B cell (primary cell): ENCODE data around the gene FBXO11. TPM values are rescaled to one million over a fixed set of nuclear protein-coding genes. Genes with fewer than 3 reads are reported as not detected.

Experiments used
- ATAC-seq: fragments of 200-7000 bp; cut with Tn5 transposase; one replicate; pipeline ENCODE4 v1.10.0; 2021; ENCODE audit warnings: low read depth, mild to moderate bottlenecking, moderate number of reproducible peaks, moderate library complexity
- CTCF ChIA-PET: fragments of 350-600 bp; sonication (Branson Sonifier 250); formaldehyde crosslinking; loops from one replicate; lab custom pipeline; 2021; ENCODE audit warnings: antibody characterized with exemption, inconsistent platforms; lab: Charles Lee
- POLR2A ChIA-PET: fragments of 350-600 bp; sonication (Branson Sonifier 250); formaldehyde crosslinking; loops from one replicate; lab custom pipeline; 2021; ENCODE audit warnings: antibody characterized with exemption; lab: Charles Lee
- DNase-seq: peaks from one replicate; pipeline ENCODE4 v3.0.0; 2013
- H2AFZ ChIP-seq: 2 replicates; pipeline ENCODE4 v1.6.1; 2012; ENCODE audit warnings: mild to moderate bottlenecking, low read depth, low read length; ENCODE audit not compliant: insufficient read depth, poor library complexity, severe bottlenecking
- H3K27ac ChIP-seq, 2 donors: 1 replicate in 1 of 2; 2 replicates in 1 of 2; pipeline ENCODE4 v1.5.1; 2012 to 2013; ENCODE audit warnings: low read length in 2 of 2, mild to moderate bottlenecking in 2 of 2, moderate library complexity in 1 of 2
- H3K27me3 ChIP-seq, 4 experiments: fragments of 200-600 bp in 1 of 4; sonication (generic) in 1 of 4; replicated peaks in 1 of 4; 1 replicate in 2 of 4; 2 replicates in 2 of 4; pipeline versions ENCODE4 v1.6.1 to v1.7.0; 2013 to 2016; ENCODE audit warnings: low read length in 3 of 4, mild to moderate bottlenecking in 2 of 4, mixed read lengths in 1 of 4, moderate library complexity in 1 of 4; ENCODE audit not compliant: insufficient read depth in 4 of 4, control insufficient read depth in 3 of 4; ENCODE audit errors: control extremely low read depth in 1 of 4
- H3K36me3 ChIP-seq, 2 experiments: replicated peaks in 1 of 2; 1 replicate in 1 of 2; 2 replicates in 1 of 2; pipeline versions ENCODE4 v1.6.1 to v1.7.1; 2013; ENCODE audit warnings: low read length in 1 of 2; ENCODE audit not compliant: insufficient read depth in 2 of 2, control insufficient read depth in 1 of 2; ENCODE audit errors: control extremely low read depth in 1 of 2, extremely low read depth in 1 of 2
- H3K4me1 ChIP-seq, 2 donors: fragments of 200-600 bp in 1 of 2; sonication (generic) in 1 of 2; 1 replicate in 1 of 2; 2 replicates in 1 of 2; pipeline versions ENCODE4 v1.5.1 to v1.6.1; 2013 to 2017; ENCODE audit warnings: low read length in 2 of 2; ENCODE audit not compliant: control insufficient read depth in 2 of 2, insufficient read depth in 2 of 2
- H3K4me2 ChIP-seq: replicated peaks from 2 replicates; pipeline ENCODE3; 2012; ENCODE audit warnings: mild to moderate bottlenecking, low read depth, low read length; ENCODE audit not compliant: poor library complexity, severe bottlenecking
- H3K4me3 ChIP-seq, 5 experiments: fragments of 200-600 bp in 1 of 5; sonication (generic) in 1 of 5; 1 replicate in 3 of 5; 2 replicates in 2 of 5; pipeline versions ENCODE4 v1.5.1 to v1.7.0; 2011 to 2016; ENCODE audit warnings: low read length in 4 of 5, mild to moderate bottlenecking in 4 of 5, low read depth in 2 of 5, control low read depth in 1 of 5, moderate library complexity in 1 of 5; ENCODE audit not compliant: insufficient read depth in 1 of 5; ENCODE audit errors: control extremely low read depth in 1 of 5, extremely low read depth in 1 of 5
- H3K79me2 ChIP-seq: fragments of 200-600 bp; sonication (generic); one replicate; pipeline ENCODE4 v1.6.0; 2016; ENCODE audit warnings: low read length; ENCODE audit not compliant: control insufficient read depth, insufficient read depth
- H3K9ac ChIP-seq: fragments of 200-600 bp; sonication (generic); 2 replicates; pipeline ENCODE4 v1.6.1; 2017; ENCODE audit warnings: mild to moderate bottlenecking, low read length, moderate library complexity
- H3K9me3 ChIP-seq, 3 donors: one replicate each; pipeline versions ENCODE4 v1.6.1 to v1.7.1; 2013; ENCODE audit warnings: low read length in 2 of 3; ENCODE audit not compliant: control insufficient read depth in 2 of 3, insufficient read depth in 1 of 3; ENCODE audit errors: control extremely low read depth in 1 of 3
- H4K20me1 ChIP-seq: 2 replicates; pipeline ENCODE4 v1.6.0; 2012; ENCODE audit warnings: mild to moderate bottlenecking, low read length; ENCODE audit not compliant: insufficient read depth, control insufficient read depth, poor library complexity, severe bottlenecking
- H3K27ac Mint-ChIP-seq: one replicate; pipeline ENCODE4 v1.8.0; 2021; ENCODE audit warnings: mixed read lengths
- H3K27me3 Mint-ChIP-seq: one replicate; pipeline ENCODE4 v1.8.0; 2021; ENCODE audit warnings: mixed read lengths
- H3K4me1 Mint-ChIP-seq: one replicate; pipeline ENCODE4 v1.8.0; 2021; ENCODE audit warnings: mixed read lengths
- H3K4me3 Mint-ChIP-seq: one replicate; pipeline ENCODE4 v1.8.0; 2021; ENCODE audit warnings: mixed read lengths
- H3K9me3 Mint-ChIP-seq: one replicate; pipeline ENCODE4 v1.8.0; 2022; ENCODE audit warnings: mixed read lengths; ENCODE audit not compliant: insufficient read depth
- EZH2 ChIP-seq: IDR thresholded peaks from 2 replicates; pipeline ENCODE4 v1.6.1; 2012; ENCODE audit warnings: borderline replicate concordance, low read depth, mild to moderate bottlenecking, moderate library complexity, low read length; ENCODE audit not compliant: insufficient read depth, poor library complexity, severe bottlenecking
- WGBS: methylation state at CpG from one replicate; pipeline ENCODE4 v1.1.5; 2013; ENCODE audit warnings: missing lambda C conversion rate; ENCODE audit not compliant: insufficient coverage; 5-methylcytosine and 5-hydroxymethylcytosine counted together
- intact Hi-C: fragments of 100-400 bp; cut with micrococcal nuclease; formaldehyde crosslinking; loops from one replicate; pipeline ENCODE4 v1.10.0; 2022
- polyA plus RNA-seq: library from polyadenylated mRNA; depleted of rRNA; stranded (reverse); fragments of >200 nt; gene quantifications from 2 replicates; pipeline ENCODE4 v1.2.3, GENCODE V29; 2012
- total RNA-seq, 2 donors: library from RNA; stranded (reverse); fragments of 120-200 nt in 1 of 2; gene quantifications; 1 replicate in 1 of 2; 2 replicates in 1 of 2; pipeline versions ENCODE4 v1.2.3 to v1.2.4, GENCODE V29; 2013 to 2022
- TF ChIP-seq, protein P1 (sequence below): fragments of 200-600 bp; IDR thresholded peaks from one replicate; pipeline ENCODE4 v1.8.0; 2022; ENCODE audit warnings: antibody characterized with exemption, mild to moderate bottlenecking

FBXO11 gene
- total and polyA plus RNA-seq, 2 donors (not counting 1 experiment from before 2014, with no cell fraction given), result 42.6 to 107 TPM

DNA sequence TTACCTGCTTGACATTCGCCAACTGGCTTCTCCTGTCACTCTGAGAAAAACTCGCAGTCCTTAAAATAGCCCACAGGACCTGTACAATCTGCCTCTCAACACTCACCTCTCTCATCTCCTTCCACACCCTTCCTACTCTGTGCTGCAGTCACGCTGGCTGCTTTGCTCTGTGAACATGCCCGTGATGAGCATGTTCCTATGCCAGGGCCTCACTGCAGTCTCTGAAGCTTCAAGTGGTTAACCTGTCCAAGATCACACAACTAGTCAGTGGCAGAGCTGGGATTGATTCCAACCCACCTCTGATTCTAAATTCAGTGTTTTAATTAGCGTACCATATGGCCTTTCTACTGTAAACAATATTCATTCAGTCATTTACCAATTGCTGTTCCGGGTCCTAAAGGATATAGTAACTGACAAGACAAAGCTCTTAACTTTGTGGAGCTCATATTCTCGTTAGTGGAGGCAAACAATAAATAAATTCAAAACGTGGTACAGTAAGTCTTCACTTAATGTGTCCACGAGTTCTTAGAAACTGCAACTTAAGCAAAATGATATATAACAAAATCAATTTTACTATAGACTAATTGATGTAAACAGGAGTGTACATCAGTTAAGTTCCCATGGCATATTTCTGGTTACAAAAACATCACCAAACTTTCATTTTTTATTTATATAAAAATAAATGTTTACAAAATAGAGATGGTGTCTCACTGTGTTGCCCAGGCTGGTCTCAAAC, 38.9 kb upstream of the FBXO11 start:
- TF ChIP-seq, protein P1, sequence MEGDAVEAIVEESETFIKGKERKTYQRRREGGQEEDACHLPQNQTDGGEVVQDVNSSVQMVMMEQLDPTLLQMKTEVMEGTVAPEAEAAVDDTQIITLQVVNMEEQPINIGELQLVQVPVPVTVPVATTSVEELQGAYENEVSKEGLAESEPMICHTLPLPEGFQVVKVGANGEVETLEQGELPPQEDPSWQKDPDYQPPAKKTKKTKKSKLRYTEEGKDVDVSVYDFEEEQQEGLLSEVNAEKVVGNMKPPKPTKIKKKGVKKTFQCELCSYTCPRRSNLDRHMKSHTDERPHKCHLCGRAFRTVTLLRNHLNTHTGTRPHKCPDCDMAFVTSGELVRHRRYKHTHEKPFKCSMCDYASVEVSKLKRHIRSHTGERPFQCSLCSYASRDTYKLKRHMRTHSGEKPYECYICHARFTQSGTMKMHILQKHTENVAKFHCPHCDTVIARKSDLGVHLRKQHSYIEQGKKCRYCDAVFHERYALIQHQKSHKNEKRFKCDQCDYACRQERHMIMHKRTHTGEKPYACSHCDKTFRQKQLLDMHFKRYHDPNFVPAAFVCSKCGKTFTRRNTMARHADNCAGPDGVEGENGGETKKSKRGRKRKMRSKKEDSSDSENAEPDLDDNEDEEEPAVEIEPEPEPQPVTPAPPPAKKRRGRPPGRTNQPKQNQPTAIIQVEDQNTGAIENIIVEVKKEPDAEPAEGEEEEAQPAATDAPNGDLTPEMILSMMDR, result no peak
- no peak for TF ChIP-seq EZH2
- no peak for DNase-seq
- peaks cover under 1% of the 10 kb centered on the region for H3K4me1 Mint-ChIP-seq
- no peak overlapping the region for H3K27ac ChIP-seq
- H2AFZ ChIP-seq, result no peak overlapping the region
- intact Hi-C loops, result no loop called here
- H3K36me3 ChIP-seq, result no peaks in the 10 kb centered on the region
- H4K20me1 ChIP-seq, result no peaks in the 10 kb centered on the region
- ATAC-seq, result no peak
- H3K27ac Mint-ChIP-seq, result no peak overlapping the region
- H3K4me2 ChIP-seq, result no peak overlapping the region
- H3K4me3 Mint-ChIP-seq, result no peak overlapping the region
- CTCF ChIA-PET, result no interaction called here
- no peaks in the 10 kb centered on the region for H3K4me1 ChIP-seq
- POLR2A ChIA-PET, result no interaction called here
- H3K4me3 ChIP-seq, result no peak overlapping the region
- WGBS, result 93% methylated on average over 4 of the region's 9 CpGs
- H3K79me2 ChIP-seq, result no peaks in the 10 kb centered on the region
- H3K27me3 Mint-ChIP-seq, result peaks cover 7% of the 10 kb centered on the region
- no peaks in the 10 kb centered on the region for H3K9me3 Mint-ChIP-seq
- peaks cover 0 to 5% (median 4%) of the 10 kb centered on the region in 4 experiments for H3K27me3 ChIP-seq
- no peak overlapping the region for H3K9ac ChIP-seq
- peaks cover 2 to 9% (median 5%) of the 10 kb centered on the region in 3 donors for H3K9me3 ChIP-seq

DNA sequence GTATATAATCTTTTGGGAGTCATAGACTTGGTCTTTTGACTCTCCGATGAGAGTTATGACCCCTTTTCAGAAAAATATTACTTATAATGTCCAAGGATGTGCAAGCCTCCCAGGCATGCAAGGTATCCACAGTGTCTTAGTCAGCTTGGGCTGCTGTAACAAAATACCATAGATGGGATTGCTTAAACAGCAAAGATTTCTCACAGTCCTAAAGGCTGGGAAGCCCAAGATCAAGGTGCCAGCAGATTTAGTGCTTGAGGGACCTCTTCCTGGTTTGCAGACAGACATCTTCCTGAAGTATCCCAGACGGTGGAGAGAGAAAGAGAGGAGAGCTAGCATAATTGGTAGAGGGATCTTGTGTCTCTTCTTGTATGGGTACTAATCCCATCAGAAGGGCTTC, 35.6 kb upstream of the FBXO11 start:
- CTCF ChIA-PET, result no interaction called here
- Histone ChIP-seq H3K4me2 (no peak overlapping the region), H3K27ac (no peak overlapping the region), H3K9ac (no peak overlapping the region), H3K4me1 (no peaks in the 10 kb centered on the region), H4K20me1 (no peaks in the 10 kb centered on the region), H3K36me3 (no peaks in the 10 kb centered on the region), H3K79me2 (no peaks in the 10 kb centered on the region), H3K4me3 (no peak overlapping the region), H3K27me3 (peaks cover 0 to 5% (median 5%) of the 10 kb centered on the region in 4 experiments), H2AFZ (no peak overlapping the region), H3K9me3 (no peaks in the 10 kb centered on the region)
- POLR2A ChIA-PET, result no interaction called here
- Mint-ChIP-seq H3K9me3 (no peaks in the 10 kb centered on the region), H3K27ac (no peak overlapping the region), H3K4me1 (no peaks in the 10 kb centered on the region), H3K27me3 (peaks cover 12% of the 10 kb centered on the region), H3K4me3 (no peak overlapping the region)
- no peak for DNase-seq
- no CpG with 5 or more reads among the region's 2 CpGs for WGBS
- no peak for ATAC-seq
- intact Hi-C loops, result no loop called here
- no peak for TF ChIP-seq EZH2
- TF ChIP-seq, protein P1, result no peak
